H1 (cell line): Measurements from ENCODE around the gene TBC1D17.

Source experiments
- CEBPB ChIP-seq: IDR thresholded peaks from 2 replicates; pipeline ENCODE4 v1.6.1; 2012; ENCODE audit warnings: low read depth, low read length
- CHD2 ChIP-seq: IDR thresholded peaks from 2 replicates; pipeline ENCODE4 v1.6.1; 2012; ENCODE audit warnings: low read length, improper control_type of control experiment
- CREB1 ChIP-seq: IDR thresholded peaks from 2 replicates; pipeline ENCODE4 v1.6.1; 2012; ENCODE audit warnings: inconsistent platforms
- CTBP2 ChIP-seq: IDR thresholded peaks from 2 replicates; pipeline ENCODE4 v1.7.0; 2011; ENCODE audit warnings: borderline replicate concordance, mild to moderate bottlenecking, moderate library complexity, mixed read lengths, low read length; ENCODE audit not compliant: insufficient read depth, insufficient read length
- EP300 ChIP-seq, 2 experiments: IDR thresholded peaks; 1 replicate in 1 of 2; 2 replicates in 1 of 2; pipeline ENCODE4 v1.6.1; 2011 to 2012; ENCODE audit warnings: low read depth in 2 of 2, low read length in 2 of 2, mild to moderate bottlenecking in 2 of 2, borderline replicate concordance in 1 of 2, inconsistent platforms in 1 of 2, moderate library complexity in 1 of 2
- HDAC6 ChIP-seq: IDR thresholded peaks from one replicate; pipeline ENCODE4 v1.7.1; 2012; ENCODE audit warnings: low read depth, mild to moderate bottlenecking, inconsistent platforms, low read length, moderate library complexity
- PHF8 ChIP-seq: fragments of 200-600 bp; sonication (generic); conservative IDR thresholded peaks from 2 replicates; pipeline ENCODE4 v1.7.1; 2012; ENCODE audit warnings: low read depth, mild to moderate bottlenecking, inconsistent platforms, low read length, moderate library complexity
- POLR2AphosphoS5 ChIP-seq: IDR thresholded peaks from 2 replicates; pipeline ENCODE4 v1.6.1; 2011; ENCODE audit warnings: low read depth, low read length
- SIN3A ChIP-seq, 2 experiments: IDR thresholded peaks in 1 of 2; conservative IDR thresholded peaks in 1 of 2; 2 replicates each; pipeline ENCODE4 v1.6.1; 2011 to 2012; ENCODE audit warnings: low read length in 2 of 2, improper control_type of control experiment in 1 of 2, low read depth in 1 of 2, mild to moderate bottlenecking in 1 of 2
- YY1 ChIP-seq: IDR thresholded peaks from 2 replicates; pipeline ENCODE4 v1.6.1; 2011; ENCODE audit warnings: low read depth, mild to moderate bottlenecking, low read length
- ZNF274 ChIP-seq: IDR thresholded peaks from 2 replicates; pipeline ENCODE4 v1.7.0; 2012; ENCODE audit warnings: low read length, borderline replicate concordance; ENCODE audit errors: extremely low read depth
- TF ChIP-seq, protein P1 (sequence below), 3 experiments: IDR thresholded peaks; 1 replicate in 2 of 3; 2 replicates in 1 of 3; pipeline versions ENCODE4 v1.5.1 to v1.6.1; 2011; ENCODE audit warnings: low read length in 3 of 3, mild to moderate bottlenecking in 3 of 3, inconsistent platforms in 2 of 3, low read depth in 1 of 3, moderate library complexity in 1 of 3; ENCODE audit not compliant: insufficient read depth in 1 of 3; ENCODE audit errors: control extremely low read depth in 1 of 3
- TF ChIP-seq, protein P2 (sequence below): IDR thresholded peaks from 2 replicates; pipeline ENCODE4 v1.6.1; 2011; ENCODE audit warnings: low read length, improper control_type of control experiment
- TF ChIP-seq, protein P3 (sequence below): IDR thresholded peaks from 2 replicates; pipeline ENCODE4 v1.6.1; 2011; ENCODE audit warnings: low read depth, mild to moderate bottlenecking, low read length; ENCODE audit not compliant: insufficient read depth

DNA sequence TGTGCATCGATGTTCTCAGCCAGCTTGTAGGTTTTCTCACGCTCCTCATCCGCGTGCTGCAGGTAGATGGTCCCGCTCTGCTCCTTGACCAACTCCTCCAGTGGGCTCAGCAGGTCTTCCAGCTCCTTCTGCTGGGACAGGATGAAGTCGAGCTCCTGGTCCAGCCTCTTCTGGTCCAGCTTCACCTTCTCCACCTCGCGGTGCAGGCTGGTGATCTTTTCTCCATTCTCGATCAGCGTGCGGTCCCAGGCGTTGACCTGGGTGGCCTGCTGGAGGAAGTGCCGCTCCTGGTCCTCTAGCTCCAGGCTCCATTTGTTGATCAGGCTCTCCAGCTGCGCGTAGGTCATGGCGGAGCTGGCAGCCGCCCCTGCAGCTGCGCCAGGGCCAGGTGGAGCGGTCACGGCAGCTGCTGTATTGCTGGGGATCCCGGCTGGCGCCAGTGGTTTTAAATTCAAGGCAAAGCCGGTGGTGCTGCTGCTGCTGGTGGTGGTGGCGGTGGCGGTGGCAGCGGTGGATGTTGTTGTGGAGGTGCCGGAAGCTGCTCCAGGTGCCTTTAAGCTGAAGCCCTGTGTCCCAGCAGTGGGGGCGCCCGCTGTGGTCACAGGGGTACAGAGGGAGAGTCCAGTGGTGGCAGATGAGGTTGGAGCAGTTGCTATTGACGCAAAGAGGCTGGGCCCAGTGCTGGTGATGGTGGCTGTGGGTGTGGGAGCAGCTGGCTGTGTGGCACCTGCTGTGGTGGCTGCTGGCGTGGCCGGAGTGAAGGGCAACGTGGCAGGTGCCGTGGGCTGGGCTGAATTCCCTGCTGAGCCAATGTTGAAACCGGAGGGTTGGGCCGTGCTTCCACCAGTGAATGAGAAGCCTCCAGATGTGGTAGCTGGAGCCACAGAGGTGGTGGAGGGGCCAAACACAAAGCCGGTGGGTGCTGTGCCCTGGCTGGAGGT, 31.2 kb downstream of the TBC1D17 start:
- TF ChIP-seq EP300 (IDR thresholded peaks at IDR 0.05; ENCODE audit: borderline replicate concordance in 1 of 2, low read depth in 2 of 2, low read length in 2 of 2) (no peak), SIN3A (conservative IDR thresholded peaks at IDR 0.05 in 1 of 2, IDR thresholded peaks at IDR 0.05 in 1 of 2; ENCODE audit: low read depth in 1 of 2, low read length in 2 of 2) (no peak), CTBP2 (no peak), HDAC6 (no peak), POLR2AphosphoS5 (no peak; the same call in 1 of the 2 replicates), CREB1 (no peak), PHF8 (no peak), CEBPB (no peak), CHD2 (no peak), YY1 (no peak), ZNF274 (no peak)
- TF ChIP-seq, protein P1, sequence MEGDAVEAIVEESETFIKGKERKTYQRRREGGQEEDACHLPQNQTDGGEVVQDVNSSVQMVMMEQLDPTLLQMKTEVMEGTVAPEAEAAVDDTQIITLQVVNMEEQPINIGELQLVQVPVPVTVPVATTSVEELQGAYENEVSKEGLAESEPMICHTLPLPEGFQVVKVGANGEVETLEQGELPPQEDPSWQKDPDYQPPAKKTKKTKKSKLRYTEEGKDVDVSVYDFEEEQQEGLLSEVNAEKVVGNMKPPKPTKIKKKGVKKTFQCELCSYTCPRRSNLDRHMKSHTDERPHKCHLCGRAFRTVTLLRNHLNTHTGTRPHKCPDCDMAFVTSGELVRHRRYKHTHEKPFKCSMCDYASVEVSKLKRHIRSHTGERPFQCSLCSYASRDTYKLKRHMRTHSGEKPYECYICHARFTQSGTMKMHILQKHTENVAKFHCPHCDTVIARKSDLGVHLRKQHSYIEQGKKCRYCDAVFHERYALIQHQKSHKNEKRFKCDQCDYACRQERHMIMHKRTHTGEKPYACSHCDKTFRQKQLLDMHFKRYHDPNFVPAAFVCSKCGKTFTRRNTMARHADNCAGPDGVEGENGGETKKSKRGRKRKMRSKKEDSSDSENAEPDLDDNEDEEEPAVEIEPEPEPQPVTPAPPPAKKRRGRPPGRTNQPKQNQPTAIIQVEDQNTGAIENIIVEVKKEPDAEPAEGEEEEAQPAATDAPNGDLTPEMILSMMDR (IDR thresholded peaks at IDR 0.05; ENCODE audit: control extremely low read depth in 1 of 3, insufficient read depth in 1 of 3, low read depth in 1 of 3, low read length in 3 of 3), result no peak
- TF ChIP-seq, protein P2, sequence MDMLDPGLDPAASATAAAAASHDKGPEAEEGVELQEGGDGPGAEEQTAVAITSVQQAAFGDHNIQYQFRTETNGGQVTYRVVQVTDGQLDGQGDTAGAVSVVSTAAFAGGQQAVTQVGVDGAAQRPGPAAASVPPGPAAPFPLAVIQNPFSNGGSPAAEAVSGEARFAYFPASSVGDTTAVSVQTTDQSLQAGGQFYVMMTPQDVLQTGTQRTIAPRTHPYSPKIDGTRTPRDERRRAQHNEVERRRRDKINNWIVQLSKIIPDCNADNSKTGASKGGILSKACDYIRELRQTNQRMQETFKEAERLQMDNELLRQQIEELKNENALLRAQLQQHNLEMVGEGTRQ, result no peak
- TF ChIP-seq, protein P3, sequence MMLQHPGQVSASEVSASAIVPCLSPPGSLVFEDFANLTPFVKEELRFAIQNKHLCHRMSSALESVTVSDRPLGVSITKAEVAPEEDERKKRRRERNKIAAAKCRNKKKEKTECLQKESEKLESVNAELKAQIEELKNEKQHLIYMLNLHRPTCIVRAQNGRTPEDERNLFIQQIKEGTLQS, result no peak
